GM23338 (cell line): ENCODE results near the gene CNPY2. TPM values are rescaled to one million over a fixed set of nuclear protein-coding genes. Genes with fewer than 3 reads are reported as not detected.

Source experiments
- ATAC-seq: fragments of 200-7000 bp; cut with Tn5 transposase; 3 replicates; pipeline ENCODE4 v1.9.1; 2020
- DNase-seq: peaks from one replicate; pipeline ENCODE4 v3.0.0-alpha.2; 2015; ENCODE audit warnings: low spot score
- H2AFZ ChIP-seq: fragments of 200-600 bp; sonication (generic); 2 replicates; pipeline ENCODE4 v1.8.0; 2016; ENCODE audit warnings: antibody characterized with exemption, mild to moderate bottlenecking, moderate library complexity
- H3F3A ChIP-seq: fragments of 200-600 bp; sonication (generic); replicated peaks from 2 replicates; pipeline ENCODE4 v1.8.0; 2017; ENCODE audit warnings: antibody characterized with exemption, mixed run types, low read depth
- H3K27ac ChIP-seq: fragments of 200-600 bp; sonication (generic); 2 replicates; pipeline ENCODE4 v1.6.1; 2016; ENCODE audit warnings: low read depth
- H3K27me3 ChIP-seq: fragments of 200-600 bp; sonication (generic); 2 replicates; pipeline ENCODE4 v1.8.0; 2016; ENCODE audit warnings: mild to moderate bottlenecking, mixed run types, moderate library complexity; ENCODE audit not compliant: insufficient read depth
- H3K36me3 ChIP-seq: fragments of 200-600 bp; sonication (generic); 2 replicates; pipeline ENCODE4 v1.8.0; 2016; ENCODE audit warnings: mild to moderate bottlenecking; ENCODE audit not compliant: insufficient read depth
- H3K4me1 ChIP-seq: fragments of 200-600 bp; sonication (generic); 2 replicates; pipeline ENCODE4 v1.8.0; 2016; ENCODE audit warnings: mild to moderate bottlenecking, moderate library complexity; ENCODE audit not compliant: insufficient read depth
- H3K4me2 ChIP-seq: fragments of 200-600 bp; sonication (generic); 2 replicates; pipeline ENCODE4 v1.7.1; 2017; ENCODE audit warnings: mixed run types
- H3K4me3 ChIP-seq: fragments of 200-600 bp; sonication (generic); 2 replicates; pipeline ENCODE4 v1.6.1; 2016; ENCODE audit warnings: mixed run types
- H3K79me2 ChIP-seq: fragments of 200-600 bp; sonication (generic); replicated peaks from 2 replicates; pipeline ENCODE4 v1.8.0; 2017; ENCODE audit warnings: mild to moderate bottlenecking; ENCODE audit not compliant: insufficient read depth
- H3K9me2 ChIP-seq: fragments of 200-600 bp; sonication (generic); 2 replicates; pipeline ENCODE4 v1.8.0; 2017; ENCODE audit not compliant: insufficient read depth
- H4K20me1 ChIP-seq: fragments of 200-600 bp; sonication (generic); replicated peaks from 2 replicates; pipeline ENCODE4 v1.8.0; 2017; ENCODE audit warnings: mild to moderate bottlenecking; ENCODE audit not compliant: insufficient read depth
- H3K27ac Mint-ChIP-seq: 2 replicates; pipeline ENCODE4 v1.8.0; 2020; ENCODE audit warnings: inconsistent platforms, mild to moderate bottlenecking, moderate library complexity, mixed read lengths
- H3K27me3 Mint-ChIP-seq: 3 replicates; pipeline ENCODE4 v1.8.0; 2022; ENCODE audit warnings: low read depth, mild to moderate bottlenecking, moderate library complexity, mixed read lengths, inconsistent platforms; ENCODE audit not compliant: insufficient read depth, poor library complexity
- H3K36me3 Mint-ChIP-seq: 3 replicates; pipeline ENCODE4 v1.8.0; 2021; ENCODE audit warnings: low read depth, mild to moderate bottlenecking, inconsistent platforms, moderate library complexity, mixed read lengths
- H3K4me1 Mint-ChIP-seq: 3 replicates; pipeline ENCODE4 v1.8.0; 2020; ENCODE audit warnings: mild to moderate bottlenecking, inconsistent platforms, mixed read lengths
- H3K4me3 Mint-ChIP-seq: 3 replicates; pipeline ENCODE4 v1.8.0; 2021; ENCODE audit warnings: moderate library complexity, mild to moderate bottlenecking, inconsistent platforms, mixed read lengths
- H3K9me3 Mint-ChIP-seq: 3 replicates; pipeline ENCODE4 v1.8.0; 2020; ENCODE audit warnings: moderate library complexity, mild to moderate bottlenecking, inconsistent platforms, mixed read lengths
- CTCF ChIP-seq, 2 experiments: fragments of 200-600 bp in 1 of 2; sonication (generic) in 1 of 2; conservative IDR thresholded peaks; 2 replicates each; pipeline versions ENCODE4 v1.5.1 to v1.6.1; 2016 to 2017; ENCODE audit warnings: antibody characterized with exemption in 2 of 2, low read depth in 2 of 2, mild to moderate bottlenecking in 2 of 2, moderate library complexity in 1 of 2
- ETS1 ChIP-seq: IDR thresholded peaks from 2 replicates; pipeline ENCODE4 v1.6.1; 2016; ENCODE audit warnings: antibody characterized with exemption
- EZH2 ChIP-seq: fragments of 200-600 bp; sonication (generic); IDR thresholded peaks from one replicate; pipeline ENCODE4 v1.8.0; 2017; ENCODE audit warnings: antibody characterized with exemption, mild to moderate bottlenecking, low read depth; ENCODE audit not compliant: unreplicated experiment
- EZH2phosphoT487 ChIP-seq: fragments of 200-600 bp; sonication (generic); IDR thresholded peaks from one replicate; pipeline ENCODE4 v1.8.1; 2018; ENCODE audit warnings: antibody characterized with exemption; ENCODE audit not compliant: unreplicated experiment
- JUNB ChIP-seq: IDR thresholded peaks from one replicate; pipeline ENCODE4 v1.6.1; 2016; ENCODE audit warnings: antibody characterized with exemption; ENCODE audit not compliant: unreplicated experiment
- NANOG ChIP-seq: IDR thresholded peaks from 2 replicates; pipeline ENCODE4 v1.6.1; 2016; ENCODE audit warnings: antibody characterized with exemption, borderline replicate concordance
- POLR2AphosphoS5 ChIP-seq: IDR thresholded peaks from 2 replicates; pipeline ENCODE4 v1.6.1; 2016; ENCODE audit warnings: antibody characterized with exemption, low read depth
- STAT1 ChIP-seq: IDR thresholded peaks from one replicate; pipeline ENCODE4 v1.6.1; 2016; ENCODE audit warnings: antibody characterized with exemption; ENCODE audit not compliant: unreplicated experiment
- ZNF114 ChIP-seq: fragments of 250-450 bp; sonication (Bioruptor Pico); IDR thresholded peaks from 2 replicates; pipeline ENCODE4 v1.5.0; 2020; ENCODE audit warnings: mild to moderate bottlenecking, moderate library complexity
- ZNF462 ChIP-seq: fragments of 250-450 bp; sonication (Bioruptor Pico); IDR thresholded peaks from 2 replicates; pipeline ENCODE4 v1.5.0; 2020; ENCODE audit warnings: mild to moderate bottlenecking, moderate library complexity
- polyA plus RNA-seq: library from polyadenylated mRNA; unstranded; fragments of >200 nt; fragmentation: Nextera tagmentation; extraction: Ambion mirVana; gene quantifications from 2 replicates; pipeline ENCODE4 v1.2.1, GENCODE V29; 2016
- total RNA-seq: library from RNA; depleted of rRNA; stranded (reverse); fragments of >200 nt; shearing (Covaris generic); gene quantifications from 2 replicates; pipeline ENCODE4 v1.2.3, GENCODE V29; 2014

CNPY2 gene
- total and polyA plus RNA-seq, 2 experiments from 2014 or later, result 119 to 316 TPM

GRCh38 chr12:56308714-56309113, 7.1 kb downstream of the CNPY2 start:
- Histone ChIP-seq H3K4me2 (no peak overlapping the region), H3K36me3 (peaks cover 51% of the 10 kb centered on the region), H2AFZ (no peak overlapping the region), H3F3A (peaks cover 16% of the 10 kb centered on the region), H3K27ac (no peak overlapping the region), H3K27me3 (no peaks in the 10 kb centered on the region), H3K4me1 (no peaks in the 10 kb centered on the region), H3K4me3 (no peak overlapping the region), H4K20me1 (0 out of 2 replicates have a peak, but pooled peaks cover 8% of the 10 kb centered on the region), H3K79me2 (peaks cover 2% of the 10 kb centered on the region; the same call in 1 of the 2 replicates), H3K9me2 (no peaks in the 10 kb centered on the region)
- DNase-seq (no peak), ATAC-seq (no peak)
- Mint-ChIP-seq H3K4me3 (no peak overlapping the region), H3K9me3 (no peaks in the 10 kb centered on the region), H3K4me1 (no peaks in the 10 kb centered on the region), H3K27ac (no peak overlapping the region), H3K27me3 (no peaks in the 10 kb centered on the region), H3K36me3 (peaks cover 78% of the 10 kb centered on the region)
- TF ChIP-seq STAT1, result no peak
- no peak for TF ChIP-seq EZH2phosphoT487
- TF ChIP-seq EZH2, result no peak
- no peak for TF ChIP-seq ETS1
- TF ChIP-seq JUNB, result no peak
- no peak for TF ChIP-seq NANOG

- TF ChIP-seq ETS1, result no peak
- TF ChIP-seq EZH2, result no peak
- TF ChIP-seq POLR2AphosphoS5, result no peak
- TF ChIP-seq JUNB, result no peak
- no peak for TF ChIP-seq ZNF462 (CRISPR knock-in tag)
- TF ChIP-seq STAT1, result no peak
- TF ChIP-seq EZH2phosphoT487, result no peak
- no peak for TF ChIP-seq ZNF114 (CRISPR knock-in tag)
- no peak for TF ChIP-seq CTCF (conservative IDR thresholded peaks at IDR 0.05; ENCODE audit: low read depth in 2 of 2)
- peaks cover 37% of the 10 kb centered on the region for H3K36me3 ChIP-seq
- Mint-ChIP-seq H3K4me1 (no peaks in the 10 kb centered on the region), H3K27me3 (no peaks in the 10 kb centered on the region), H3K4me3 (no peak overlapping the region), H3K27ac (no peak overlapping the region), H3K36me3 (peaks cover 67% of the 10 kb centered on the region), H3K9me3 (no peaks in the 10 kb centered on the region)
- no peaks in the 10 kb centered on the region for H3K4me1 ChIP-seq
- no peak overlapping the region for H3K4me3 ChIP-seq
- no peak overlapping the region for H3K4me2 ChIP-seq
- no peaks in the 10 kb centered on the region for H3K27me3 ChIP-seq
- H3K9me2 ChIP-seq, result no peaks in the 10 kb centered on the region
- H2AFZ ChIP-seq, result no peak overlapping the region
- peaks cover 24% of the 10 kb centered on the region for H3F3A ChIP-seq
- ATAC-seq (no peak), DNase-seq (no peak)
- H3K79me2 ChIP-seq, result no peaks in the 10 kb centered on the region
- 0 out of 2 replicates have a peak, but pooled peaks cover 6% of the 10 kb centered on the region for H4K20me1 ChIP-seq
- no peak overlapping the region for H3K27ac ChIP-seq
These were observed 8.4 kb downstream of the CNPY2 start for GRCh38 chr12:56307221-56307965.
